Stimulated activated CD4-positive, alpha-beta T cell treated with anti-CD3 and anti-CD28 coated beads, Interleukin-12 subunit alpha, Interleukin-12 subunit beta, amount 100 ng/mL, for 4 hours (primary cell): Measurements from ENCODE around the gene OSM.
A peak's percentile ranks its signal among the peaks of the same experiment; 100 is the strongest.

Source experiments
- DNase-seq: peaks from one replicate; pipeline ENCODE4 v3.0.0-alpha.2; 2020

OSM gene

DNA sequence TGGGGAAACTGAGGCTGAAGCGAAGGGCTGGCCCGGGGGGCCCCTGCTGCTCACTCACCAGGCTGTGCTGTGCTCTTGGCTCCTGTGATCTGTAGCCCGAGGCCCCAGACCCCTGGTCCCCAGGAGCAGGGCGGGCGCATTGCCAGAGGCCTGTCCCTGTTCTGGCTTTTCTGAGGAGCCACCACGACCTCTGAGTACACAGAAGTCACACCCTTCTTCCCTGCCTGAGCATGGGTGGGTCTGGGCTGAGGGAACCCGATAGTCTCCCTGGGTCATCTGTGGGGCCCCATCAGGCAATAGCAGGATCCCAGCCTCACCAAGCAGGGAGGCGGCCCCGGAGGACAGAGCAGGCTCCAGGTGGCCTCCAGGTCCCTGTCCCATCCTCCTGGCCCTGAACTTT is 17.5 kb upstream of the OSM start:
- DNase-seq: no peak

DNA sequence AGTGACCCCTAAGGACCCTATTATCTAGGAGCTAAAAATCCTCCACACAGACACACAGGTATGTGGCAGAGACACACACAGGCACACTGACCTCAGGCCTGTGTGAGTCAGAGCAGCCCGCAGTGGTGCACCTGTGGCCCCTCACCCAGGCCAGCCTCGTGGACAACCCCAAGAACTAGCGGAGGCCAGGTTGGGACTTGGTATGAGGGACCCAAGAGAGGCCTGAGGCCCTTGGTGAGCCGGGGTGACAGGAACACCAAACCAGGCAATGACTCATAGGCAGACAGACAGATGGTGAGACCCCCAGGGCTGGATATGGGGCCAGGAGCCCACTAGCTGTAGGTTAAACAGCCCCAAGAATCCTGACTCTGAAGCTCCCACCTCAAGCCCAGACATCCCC is 16.7 kb upstream of the OSM start:
- DNase-seq: no peak

- no peak for DNase-seq
Observed at GRCh38 chr22:30282616-30283046, 16.0 kb upstream of the OSM start.

DNA sequence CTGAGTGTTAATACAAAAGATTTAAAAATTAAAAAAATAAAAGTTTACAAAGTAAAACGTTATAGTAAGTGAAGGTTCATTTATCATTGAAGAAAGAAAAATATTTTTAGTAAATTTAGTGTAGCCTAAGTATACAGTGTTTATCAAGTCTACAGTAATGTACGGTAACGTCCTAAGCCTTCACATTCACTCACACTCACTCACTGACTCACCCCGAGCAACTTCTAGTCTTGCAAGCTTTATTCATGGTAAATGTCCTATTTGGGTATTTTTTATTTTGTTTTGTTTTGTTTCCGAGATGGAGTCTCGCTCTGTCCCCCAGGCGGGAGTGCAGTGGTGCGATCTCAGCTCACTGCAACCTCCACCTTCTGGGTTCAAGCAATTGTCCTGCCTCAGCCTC is 13.9 kb upstream of the OSM start:
- no peak for DNase-seq

DNA sequence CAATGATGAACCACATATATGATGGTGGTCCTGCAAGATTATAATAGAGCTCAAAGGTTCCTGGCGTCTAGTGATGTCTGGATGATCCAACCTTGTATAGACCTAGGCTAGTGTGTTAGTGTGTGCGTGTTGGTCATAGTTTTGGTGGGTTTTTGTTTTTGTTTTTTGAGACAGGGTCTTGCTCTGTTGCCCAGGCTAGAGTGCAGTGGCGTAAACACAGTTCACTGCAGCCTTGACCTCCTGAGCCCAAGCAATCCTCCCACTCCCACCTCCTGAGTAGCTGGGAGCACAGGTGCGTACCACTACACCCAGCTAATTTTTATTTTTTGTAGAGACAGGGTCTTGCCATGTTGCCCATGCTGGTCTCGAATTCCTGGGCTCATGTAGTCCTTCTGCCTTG is 13.3 kb upstream of the OSM start:
- DNase-seq: no peak

DNA sequence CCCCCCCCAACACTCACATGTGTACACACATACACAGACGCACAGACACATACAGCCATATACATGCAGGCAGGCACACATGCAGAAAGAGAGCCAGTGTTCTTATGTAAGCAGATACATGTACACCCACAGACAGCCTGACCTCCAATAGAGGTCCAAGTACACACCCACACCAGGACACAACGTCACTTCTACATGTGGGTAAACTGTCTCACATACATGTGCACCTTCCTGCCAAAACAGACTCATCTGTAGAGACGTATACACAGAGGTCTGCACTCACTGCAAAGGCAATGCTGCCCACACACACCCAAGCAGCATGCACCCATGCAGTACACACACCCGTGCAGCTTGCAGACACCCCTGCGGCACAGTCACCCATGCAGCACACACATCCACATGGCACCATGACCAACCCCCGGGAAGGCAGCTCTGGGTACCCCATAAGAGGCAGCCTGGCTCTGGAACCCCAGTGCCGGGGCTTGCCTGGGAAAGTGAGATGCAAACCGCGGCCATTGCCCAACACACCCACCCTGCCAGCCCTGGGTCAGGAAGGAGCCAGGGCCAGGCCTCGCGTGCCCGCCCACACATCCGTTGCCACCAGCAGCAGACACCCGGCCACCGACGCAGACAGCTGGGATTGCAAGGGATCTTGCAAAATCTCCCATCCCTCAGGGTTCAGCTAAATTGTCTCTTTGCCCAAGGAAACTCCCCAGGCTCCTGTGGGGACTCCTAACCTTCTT is 12.6 kb upstream of the OSM start:
- DNase-seq: no peak

DNA sequence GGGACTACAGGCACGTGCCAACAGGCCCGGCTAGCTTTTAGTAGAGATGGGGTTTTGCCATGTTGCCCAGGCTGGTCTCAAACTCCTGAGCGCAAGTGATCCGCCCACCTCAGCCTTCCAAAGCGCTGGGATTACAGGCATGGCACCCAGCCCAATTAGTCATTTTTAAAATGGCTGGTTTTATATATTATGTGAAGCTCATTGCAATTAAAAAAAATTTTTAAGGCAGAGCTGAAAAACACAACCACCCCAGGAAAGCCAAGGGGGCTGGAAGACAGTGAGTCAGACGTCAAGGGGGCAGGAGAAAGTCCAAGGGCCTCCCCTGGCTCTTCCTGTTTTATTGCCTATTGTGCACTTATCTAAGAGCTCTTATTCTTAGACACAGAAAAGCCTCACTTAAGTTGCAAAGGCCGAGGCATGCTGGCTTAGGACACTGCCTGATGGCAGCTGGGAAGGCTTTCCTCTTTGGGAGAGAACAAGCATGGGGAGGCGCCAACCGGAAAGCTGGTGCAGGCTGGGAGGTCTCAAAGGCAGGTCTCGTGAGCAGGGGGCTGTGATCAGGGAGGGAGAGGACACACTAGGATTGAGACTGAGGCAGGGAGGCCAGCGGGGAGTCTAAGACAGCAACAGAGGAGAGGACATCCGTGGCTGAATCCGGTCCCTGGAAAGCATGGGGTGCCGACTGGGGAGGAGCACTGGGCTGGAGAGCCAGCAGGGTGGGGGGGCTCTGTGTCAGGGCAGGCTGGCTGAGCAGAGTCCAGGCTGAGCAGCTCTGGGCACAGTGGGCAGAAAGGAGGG is 11.1 kb upstream of the OSM start:
- no peak for DNase-seq

DNA sequence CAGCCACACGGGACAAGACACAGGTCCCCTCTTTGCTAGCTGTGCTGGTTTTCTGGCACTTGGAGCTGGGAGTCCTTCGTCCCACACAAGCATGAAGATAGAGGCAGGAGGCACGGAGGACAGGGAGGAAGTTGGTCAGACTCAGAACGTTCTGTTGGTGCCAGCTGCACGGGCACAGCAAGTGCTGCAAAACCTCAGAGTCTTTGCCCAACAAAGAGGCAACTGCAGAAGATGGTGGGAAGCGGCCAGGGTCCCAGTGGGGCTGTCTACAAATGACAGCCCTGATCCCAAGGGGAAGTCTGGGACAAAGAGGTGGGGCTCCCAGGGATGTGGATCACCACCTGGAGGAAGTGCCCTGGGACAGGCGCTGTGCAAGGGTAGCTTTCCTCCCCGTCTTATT is 9.4 kb upstream of the OSM start:
- no peak for DNase-seq

- no peak for DNase-seq
Observed at GRCh38 chr22:30275625-30276024, 9.0 kb upstream of the OSM start.

DNA sequence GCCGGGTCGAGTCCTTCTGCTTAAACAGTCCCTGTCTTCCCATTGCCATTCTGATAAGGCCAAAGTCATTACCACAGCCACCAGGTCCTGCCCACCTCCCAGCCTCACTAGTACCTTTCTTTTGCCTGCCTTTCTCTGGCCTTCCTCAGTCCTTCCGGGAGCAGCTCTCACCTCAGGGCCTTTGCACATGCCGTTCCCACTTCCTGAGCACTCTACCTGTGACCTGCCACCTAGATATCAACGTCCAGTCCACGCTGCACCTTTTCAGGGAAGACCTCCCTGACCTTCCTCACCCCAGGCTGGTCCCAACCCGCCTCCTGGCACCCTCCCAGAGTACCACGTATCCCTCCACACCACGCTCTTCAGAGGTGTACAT is 7.8 kb upstream of the OSM start:
- no peak for DNase-seq

- no peak for DNase-seq
Observed at GRCh38 chr22:30273711-30274436, 7.2 kb upstream of the OSM start.

DNA sequence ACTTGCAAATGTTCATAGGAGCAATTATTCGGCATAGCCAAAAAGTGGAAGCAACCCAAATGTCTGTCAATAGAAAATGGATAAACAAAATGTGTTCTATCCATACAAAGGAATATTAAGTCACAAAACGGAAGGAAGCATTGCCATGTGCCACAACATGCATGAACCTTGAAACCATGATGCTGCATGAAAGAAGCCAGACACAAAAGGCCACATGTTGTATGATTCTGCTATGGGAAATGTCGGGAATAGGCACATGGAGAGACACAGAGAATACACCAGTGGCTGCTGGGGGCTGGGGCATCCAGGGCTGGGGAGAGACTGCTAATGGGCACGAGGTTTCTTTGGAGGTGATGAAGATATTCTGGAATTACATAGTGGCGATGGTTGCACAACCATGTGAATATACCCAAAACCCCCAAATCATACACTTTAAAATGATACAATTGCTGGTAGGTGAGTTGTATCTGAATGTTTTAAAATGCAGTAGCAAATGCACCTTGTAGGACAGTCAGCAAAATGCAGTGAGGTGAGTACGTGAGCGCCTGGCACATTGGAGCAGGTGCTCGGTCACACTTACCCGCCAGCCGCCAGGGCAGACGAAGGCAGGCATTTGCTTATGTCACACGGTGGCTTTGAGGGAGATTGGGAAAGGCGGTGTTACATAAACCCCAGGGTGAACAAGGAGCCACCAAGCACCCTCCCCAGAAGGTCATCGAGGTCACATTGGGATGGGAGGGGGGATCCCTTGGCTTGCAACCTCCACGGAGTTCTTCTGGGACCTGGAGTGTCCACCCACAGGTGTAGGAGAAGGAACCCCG is 6.3 kb upstream of the OSM start:
- no peak for DNase-seq

DNA sequence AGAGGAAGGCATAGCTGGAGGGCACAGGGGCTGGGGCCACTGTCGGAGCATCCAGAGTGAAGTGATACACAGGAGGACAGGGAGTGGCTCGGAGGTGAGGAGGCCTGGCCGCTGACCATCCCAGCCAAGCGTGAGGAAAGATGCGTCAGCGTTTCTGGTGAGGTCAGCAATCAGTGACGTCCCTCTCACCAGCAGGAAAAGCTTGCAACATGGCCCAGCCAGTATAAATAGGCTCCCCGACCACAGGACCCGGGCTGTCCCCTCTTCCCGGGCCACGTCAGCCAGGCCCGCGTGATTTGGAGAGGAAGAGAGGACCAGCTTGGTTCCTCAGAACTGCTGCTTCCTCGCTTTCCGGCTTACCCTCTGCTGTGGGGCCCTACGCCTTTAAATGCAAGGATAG is 4.2 kb upstream of the OSM start:
- DNase-seq: no peak

DNA sequence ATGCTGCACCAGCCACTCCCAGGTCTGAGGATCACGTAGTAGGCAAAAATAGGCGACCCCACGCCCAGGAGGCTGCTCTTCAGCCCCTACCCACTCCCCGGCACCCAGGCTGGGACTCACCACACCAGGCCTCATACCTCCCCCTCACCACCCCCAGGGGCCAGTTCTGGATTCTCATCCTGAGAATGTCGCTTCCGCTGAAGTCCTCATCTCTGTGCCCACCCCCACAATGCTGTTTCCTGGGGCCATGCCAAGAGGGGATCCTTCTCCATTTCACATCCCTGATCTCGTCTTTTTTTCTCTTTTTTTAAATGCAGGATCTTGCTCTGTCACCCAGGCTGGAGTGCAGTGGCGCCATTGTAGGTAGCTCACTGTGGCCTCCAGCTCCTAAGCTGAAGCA is 1.7 kb upstream of the OSM start:
- no peak for DNase-seq

- DNase-seq: no peak
Observed at GRCh38 chr22:30267382-30268302, 991 bp upstream of the OSM start.

DNA sequence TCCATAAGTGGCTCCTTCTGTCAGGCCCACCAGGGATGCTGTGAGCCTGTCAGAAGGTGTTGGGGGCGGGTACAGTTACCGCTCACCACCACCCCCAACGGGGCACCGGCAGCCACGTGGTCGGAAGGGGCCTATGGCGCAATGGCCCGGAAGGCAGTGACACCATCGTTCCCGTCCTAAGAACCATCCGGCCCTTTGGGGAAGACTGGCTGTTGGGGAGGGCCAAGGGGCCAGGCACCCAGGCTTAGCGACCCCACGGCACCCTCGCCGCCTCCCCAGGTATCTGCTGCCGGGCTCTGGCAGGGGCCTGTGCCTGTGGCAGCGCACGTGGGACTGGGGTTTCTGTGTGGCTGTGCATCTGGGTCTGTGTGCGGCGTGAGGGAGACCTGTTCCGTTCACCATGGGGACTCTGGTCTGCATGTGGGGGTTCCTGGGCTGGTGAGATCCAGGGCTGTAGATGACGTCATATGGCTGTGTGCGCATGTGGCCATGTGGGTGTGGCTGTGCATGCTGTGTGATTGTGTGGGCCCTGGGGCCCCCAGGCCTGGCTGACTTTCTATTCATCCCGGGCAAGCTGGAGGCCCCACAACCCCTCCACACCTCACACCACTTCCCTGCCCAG is 717 bp downstream of the OSM start:
- DNase-seq: peak; percentile 78

DNA sequence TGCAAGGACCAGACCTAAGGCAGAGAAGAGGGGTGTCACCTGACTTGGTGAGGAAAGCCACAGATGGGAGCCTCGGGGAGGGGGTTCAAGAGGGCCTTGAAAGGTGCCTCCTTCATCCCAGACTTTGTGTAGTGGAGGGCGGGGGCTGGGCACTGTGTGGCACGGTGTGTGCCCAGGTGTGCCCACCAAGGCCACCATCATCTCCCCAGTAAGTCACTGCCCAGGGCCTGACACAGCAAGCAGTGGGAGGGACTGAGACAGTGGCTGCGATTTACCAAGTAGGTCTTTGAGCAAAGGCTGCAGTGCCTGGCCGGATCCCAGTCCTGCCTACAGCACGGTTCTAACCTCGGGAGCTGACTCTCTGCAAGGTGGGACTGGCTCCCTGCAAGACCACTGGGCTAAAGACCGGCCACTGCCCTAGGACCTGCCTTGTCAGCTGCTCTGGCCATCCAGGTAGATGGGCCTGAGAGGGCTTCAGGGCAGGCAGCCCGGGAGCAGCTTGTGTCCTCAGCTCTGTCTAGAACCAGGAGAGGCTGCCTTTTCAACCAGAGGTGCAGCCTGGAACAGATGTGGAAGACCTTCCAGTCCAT is 1.4 kb downstream of the OSM start:
- no peak for DNase-seq

- DNase-seq: no peak
Observed at GRCh38 chr22:30263883-30264282, 2.8 kb downstream of the OSM start.

GRCh38 chr22:30262917-30263741 is 3.5 kb downstream of the OSM start:
- peak; percentile 85 for DNase-seq

DNA sequence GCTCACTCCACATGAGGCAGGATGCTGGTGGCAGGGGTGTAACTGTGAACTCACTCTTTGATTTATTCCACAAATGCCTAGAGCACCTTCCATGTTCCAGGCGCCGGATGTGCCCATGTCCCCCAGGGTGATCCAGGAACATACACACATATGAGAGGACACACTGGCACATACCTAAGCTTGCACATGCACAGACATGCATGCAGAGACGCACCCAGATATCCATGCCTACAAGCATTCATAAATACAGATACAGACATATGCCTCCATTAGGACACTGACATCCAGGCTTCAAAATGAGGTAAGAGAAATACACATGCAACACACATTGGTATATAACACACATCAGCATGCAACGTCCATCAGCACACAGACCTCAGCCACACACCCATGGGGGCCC is 4.5 kb downstream of the OSM start:
- no peak for DNase-seq
